Endothelial cell of umbilical vein (primary cell): Measurements from ENCODE around the gene CPLX1. TPM values are rescaled to one million over a fixed set of nuclear protein-coding genes. Genes with fewer than 3 reads are reported as not detected.

Experiments
- BruUV-seq: library from RNA; stranded (reverse); fragments of 400-500 nt; replicated peaks from 2 replicates; lab custom pipeline; 2021; lab: Mats Ljungman, UMichigan
- CTCF ChIA-PET: fragments of 300-600, 350-600 bp; sonication (Branson Sonifier 250); formaldehyde crosslinking; loops from one replicate; lab custom pipeline; 2021; ENCODE audit warnings: antibody characterized with exemption, inconsistent platforms; lab: Charles Lee
- POLR2A ChIA-PET: fragments of 300-600, 350-600 bp; sonication (Branson Sonifier 250); formaldehyde crosslinking; loops from one replicate; lab custom pipeline; 2021; ENCODE audit warnings: antibody characterized with exemption, inconsistent platforms; lab: Charles Lee
- DNase-seq: peaks from one replicate; pipeline ENCODE4 v3.0.0-alpha.2; 2011; ENCODE audit warnings: low read depth, low spot score
- FAIRE-seq: peaks from 2 replicates; lab custom pipeline; 2011; peaks lifted over from hg19 to GRCh38; lab: Jason Lieb, UNC
- H2AFZ ChIP-seq: 2 replicates; pipeline ENCODE4 v1.6.0; 2012; ENCODE audit warnings: low read depth, low read length, control low read depth, inconsistent platforms
- H3K27ac ChIP-seq: 2 replicates; pipeline ENCODE4 v1.5.1; 2011; ENCODE audit warnings: low read depth, mild to moderate bottlenecking, control low read depth, low read length, moderate library complexity; ENCODE audit not compliant: insufficient read depth
- H3K27me3 ChIP-seq, 2 experiments: 2 replicates each; pipeline versions ENCODE4 v1.6.0 to v1.6.1; 2011; ENCODE audit warnings: low read length in 2 of 2, mixed read lengths in 1 of 2; ENCODE audit not compliant: control insufficient read depth in 2 of 2, insufficient read depth in 2 of 2
- H3K36me3 ChIP-seq, 2 experiments: 2 replicates in 1 of 2; 3 replicates in 1 of 2; pipeline ENCODE4 v1.5.1; 2011; ENCODE audit warnings: low read length in 2 of 2, mild to moderate bottlenecking in 1 of 2, moderate library complexity in 1 of 2; ENCODE audit not compliant: control insufficient read depth in 2 of 2, insufficient read depth in 2 of 2; ENCODE audit errors: extremely low read depth in 1 of 2
- H3K4me1 ChIP-seq: 3 replicates; pipeline ENCODE4 v1.5.1; 2011; ENCODE audit warnings: mild to moderate bottlenecking, low read length; ENCODE audit not compliant: control insufficient read depth, insufficient read depth; ENCODE audit errors: extremely low read depth
- H3K4me2 ChIP-seq: 2 replicates; pipeline ENCODE4 v1.6.1; 2011; ENCODE audit warnings: low read length, control low read depth, mixed read lengths; ENCODE audit not compliant: insufficient read depth
- H3K4me3 ChIP-seq, 3 experiments: fragments of 200-600 bp in 1 of 3; sonication (generic), shearing (Covaris generic) in 1 of 3; replicated peaks in 1 of 3; 2 replicates each; pipeline ENCODE4 v1.5.1; 2011 to 2016; ENCODE audit warnings: control low read depth in 3 of 3, low read length in 3 of 3, mild to moderate bottlenecking in 2 of 3, inconsistent platforms in 1 of 3, low read depth in 1 of 3, moderate library complexity in 1 of 3; ENCODE audit not compliant: insufficient read depth in 1 of 3
- H3K79me2 ChIP-seq: 2 replicates; pipeline ENCODE4 v1.6.0; 2012; ENCODE audit warnings: low read length, inconsistent platforms; ENCODE audit not compliant: control insufficient read depth, insufficient read depth
- H3K9ac ChIP-seq: replicated peaks from 2 replicates; pipeline ENCODE3; 2011; ENCODE audit warnings: low read length, control low read depth; ENCODE audit not compliant: insufficient read depth; ENCODE audit errors: extremely low read depth
- H3K9me1 ChIP-seq: replicated peaks from 3 replicates; pipeline ENCODE4 v1.6.0; 2011; ENCODE audit warnings: mild to moderate bottlenecking, low read length; ENCODE audit not compliant: control insufficient read depth, insufficient read depth; ENCODE audit errors: extremely low read depth
- H3K9me3 ChIP-seq: replicated peaks from 2 replicates; pipeline ENCODE4 v1.5.1; 2012; ENCODE audit warnings: low read length, inconsistent platforms; ENCODE audit not compliant: control insufficient read depth, insufficient read depth
- H4K20me1 ChIP-seq: replicated peaks from 2 replicates; pipeline ENCODE3; 2011; ENCODE audit warnings: mild to moderate bottlenecking, low read length; ENCODE audit not compliant: control insufficient read depth, insufficient read depth; ENCODE audit errors: extremely low read depth
- CTCF ChIP-seq, 2 donors: IDR thresholded peaks; 1 replicate in 1 of 2; 2 replicates in 1 of 2; pipeline ENCODE4 v1.5.1; 2011; ENCODE audit warnings: low read length in 2 of 2, mild to moderate bottlenecking in 2 of 2, moderate library complexity in 2 of 2, control low read depth in 1 of 2, inconsistent platforms in 1 of 2, low read depth in 1 of 2; ENCODE audit not compliant: insufficient read depth in 1 of 2; ENCODE audit errors: extremely low read depth in 1 of 2
- EZH2 ChIP-seq: IDR thresholded peaks from 2 replicates; pipeline ENCODE4 v1.6.1; 2012; ENCODE audit warnings: borderline replicate concordance, low read depth, mild to moderate bottlenecking, moderate library complexity, low read length, inconsistent platforms; ENCODE audit not compliant: severe bottlenecking
- FOS ChIP-seq: IDR thresholded peaks from 2 replicates; pipeline ENCODE4 v1.6.1; 2011; ENCODE audit warnings: mild to moderate bottlenecking, low read length, moderate library complexity, borderline replicate concordance; ENCODE audit not compliant: insufficient read depth
- GATA2 ChIP-seq: IDR thresholded peaks from 2 replicates; pipeline ENCODE4 v1.7.0; 2011; ENCODE audit warnings: low read depth, mild to moderate bottlenecking, moderate library complexity, mixed read lengths, low read length; ENCODE audit not compliant: insufficient read length, insufficient read depth
- JUN ChIP-seq: IDR thresholded peaks from 2 replicates; pipeline ENCODE4 v1.6.1; 2011; ENCODE audit warnings: borderline replicate concordance, low read depth; ENCODE audit not compliant: insufficient read length, insufficient read depth
- MYC ChIP-seq: IDR thresholded peaks from one replicate; pipeline ENCODE4 v1.6.1; 2011; ENCODE audit warnings: mild to moderate bottlenecking, low read depth, low read length
- POLR2A ChIP-seq: IDR thresholded peaks from 2 replicates; pipeline ENCODE4 v1.6.1; 2012; ENCODE audit warnings: low read depth, mild to moderate bottlenecking, control low read depth, low read length
- POLR2AphosphoS5 ChIP-seq: IDR thresholded peaks from 2 replicates; pipeline ENCODE4 v1.6.1; 2012; ENCODE audit warnings: low read depth, mild to moderate bottlenecking, control low read depth, low read length, moderate library complexity; ENCODE audit not compliant: insufficient read depth
- dilution Hi-C: fragments of 300-500 bp; cut with MboI; formaldehyde crosslinking; loops from one replicate; pipeline ENCODE4 v1.15.0; 2019; ENCODE audit warnings: low sequenced_read_pairs; ENCODE audit not compliant: extremely low pct_ligation_motif_present
- intact Hi-C: fragments of 100-400 bp; cut with micrococcal nuclease; formaldehyde crosslinking; loops from one replicate; pipeline ENCODE4 v1.10.0; 2022
- polyA plus RNA-seq, 4 experiments: library from polyadenylated mRNA; depleted of rRNA in 3 of 4; stranded (reverse) in 3 of 4; unstranded in 1 of 4; fragments of >200 nt; gene quantifications; 2 replicates each; pipeline versions ENCODE4 v1.2.1 to v1.2.3, GENCODE V29; 2011 to 2012; ENCODE audit warnings: missing spikeins in 1 of 4
- total RNA-seq: library from RNA; stranded (reverse); gene quantifications from 2 replicates; pipeline ENCODE4 v1.2.3, GENCODE V29; 2021
- TF ChIP-seq, protein P1 (sequence below): IDR thresholded peaks from 2 replicates; pipeline ENCODE4 v1.6.1; 2011; ENCODE audit not compliant: insufficient read depth, insufficient read length

CPLX1 gene
- total and polyA plus RNA-seq, 2 donors (not counting 3 experiments of a cell fraction or from before 2014, with no cell fraction given): 1.0 to 1.8 TPM

DNA sequence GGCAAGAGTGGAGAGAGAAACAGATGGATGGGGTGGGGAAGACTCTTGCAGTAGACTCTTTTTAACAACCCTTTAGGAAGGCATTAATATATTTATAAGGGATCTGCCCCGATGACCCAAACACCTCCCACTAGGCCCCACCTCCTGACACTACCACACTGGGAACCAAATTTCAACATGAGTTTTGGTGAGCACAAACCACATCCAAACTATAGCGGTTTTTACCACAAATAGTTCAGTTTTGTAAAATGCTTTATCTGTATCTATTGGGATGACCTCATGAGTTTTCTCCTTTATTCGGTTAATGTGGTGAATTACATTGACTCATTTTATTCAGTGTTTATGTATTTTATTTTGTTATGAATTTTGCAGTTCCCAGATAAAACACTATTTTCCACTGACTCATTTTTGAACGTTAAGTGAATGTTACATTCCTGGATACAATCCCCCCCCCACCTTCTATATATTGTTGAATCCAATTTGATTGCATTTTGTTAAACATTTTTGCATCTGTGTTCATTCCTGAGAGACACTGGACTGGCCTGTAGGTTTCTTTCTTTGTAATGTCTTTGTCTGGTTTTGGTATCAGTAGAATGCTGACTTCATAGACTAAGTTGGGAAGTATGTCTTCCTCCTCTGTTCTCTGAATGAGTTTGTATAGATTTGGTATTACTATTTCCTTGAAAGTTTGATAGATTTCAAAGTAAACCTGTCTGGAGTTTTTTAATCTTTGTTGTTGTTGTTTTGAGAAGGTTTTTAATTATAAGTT lies 13.9 kb upstream of the CPLX1 start:
- Histone ChIP-seq H3K4me1 (no peaks in the 10 kb centered on the region), H2AFZ (no peak overlapping the region), H3K9ac (no peak overlapping the region), H3K4me2 (no peak overlapping the region), H4K20me1 (no peaks in the 10 kb centered on the region), H3K27ac (no peak overlapping the region), H3K9me1 (no peaks in the 10 kb centered on the region), H3K4me3 (no peak overlapping the region), H3K27me3 (no peaks in the 10 kb centered on the region), H3K36me3 (no peaks in the 10 kb centered on the region), H3K79me2 (no peaks in the 10 kb centered on the region), H3K9me3 (no peaks in the 10 kb centered on the region)
- POLR2A ChIA-PET: no interaction called here
- intact Hi-C loops (no loop called here), dilution Hi-C loops (no loop called here)
- no TSS peak for BruUV-seq
- CTCF ChIA-PET: no interaction called here
- no peak for FAIRE-seq
- TF ChIP-seq, protein P1, sequence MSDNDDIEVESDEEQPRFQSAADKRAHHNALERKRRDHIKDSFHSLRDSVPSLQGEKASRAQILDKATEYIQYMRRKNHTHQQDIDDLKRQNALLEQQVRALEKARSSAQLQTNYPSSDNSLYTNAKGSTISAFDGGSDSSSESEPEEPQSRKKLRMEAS: no peak
- no peak for TF ChIP-seq JUN
- no peak for TF ChIP-seq POLR2A
- no peak for TF ChIP-seq MYC
- no peak for TF ChIP-seq GATA2
- no peak for TF ChIP-seq EZH2
- TF ChIP-seq CTCF (IDR thresholded peaks at IDR 0.05; ENCODE audit: extremely low read depth in 1 of 2, insufficient read depth in 1 of 2, low read depth in 1 of 2, low read length in 2 of 2): no peak
- TF ChIP-seq FOS: no peak
- TF ChIP-seq POLR2AphosphoS5: no peak
- no peak for DNase-seq
